BLaER1 (cell line): ENCODE measurements around the gene PTPRH.

ENCODE experiments used
- H3K27ac ChIP-seq: shearing (Covaris generic); formaldehyde crosslinking; 2 replicates; pipeline ENCODE4 v1.8.1; 2022
- H3K27me3 ChIP-seq: shearing (Covaris generic); formaldehyde crosslinking; 2 replicates; pipeline ENCODE4 v1.8.1; 2022
- H3K36me3 ChIP-seq: shearing (Covaris generic); formaldehyde crosslinking; 2 replicates; pipeline ENCODE4 v1.8.1; 2022
- H3K4me1 ChIP-seq: shearing (Covaris generic); formaldehyde crosslinking; 2 replicates; pipeline ENCODE4 v1.8.1; 2022
- H3K4me2 ChIP-seq: shearing (Covaris generic); formaldehyde crosslinking; 2 replicates; pipeline ENCODE4 v1.8.1; 2022
- H3K4me3 ChIP-seq: shearing (Covaris generic); formaldehyde crosslinking; 2 replicates; pipeline ENCODE4 v1.8.1; 2022
- H3K9ac ChIP-seq: shearing (Covaris generic); formaldehyde crosslinking; 2 replicates; pipeline ENCODE4 v1.8.1; 2022
- H3K9me3 ChIP-seq: shearing (Covaris generic); formaldehyde crosslinking; 2 replicates; pipeline ENCODE4 v1.8.1; 2022
- H4K20me1 ChIP-seq: shearing (Covaris generic); formaldehyde crosslinking; 2 replicates; pipeline ENCODE4 v1.8.1; 2022
- Cebpa-rat ChIP-seq: shearing (Covaris generic); IDR thresholded peaks from 2 replicates; pipeline ENCODE4 v1.8.1; 2022

The PTPRH gene

DNA sequence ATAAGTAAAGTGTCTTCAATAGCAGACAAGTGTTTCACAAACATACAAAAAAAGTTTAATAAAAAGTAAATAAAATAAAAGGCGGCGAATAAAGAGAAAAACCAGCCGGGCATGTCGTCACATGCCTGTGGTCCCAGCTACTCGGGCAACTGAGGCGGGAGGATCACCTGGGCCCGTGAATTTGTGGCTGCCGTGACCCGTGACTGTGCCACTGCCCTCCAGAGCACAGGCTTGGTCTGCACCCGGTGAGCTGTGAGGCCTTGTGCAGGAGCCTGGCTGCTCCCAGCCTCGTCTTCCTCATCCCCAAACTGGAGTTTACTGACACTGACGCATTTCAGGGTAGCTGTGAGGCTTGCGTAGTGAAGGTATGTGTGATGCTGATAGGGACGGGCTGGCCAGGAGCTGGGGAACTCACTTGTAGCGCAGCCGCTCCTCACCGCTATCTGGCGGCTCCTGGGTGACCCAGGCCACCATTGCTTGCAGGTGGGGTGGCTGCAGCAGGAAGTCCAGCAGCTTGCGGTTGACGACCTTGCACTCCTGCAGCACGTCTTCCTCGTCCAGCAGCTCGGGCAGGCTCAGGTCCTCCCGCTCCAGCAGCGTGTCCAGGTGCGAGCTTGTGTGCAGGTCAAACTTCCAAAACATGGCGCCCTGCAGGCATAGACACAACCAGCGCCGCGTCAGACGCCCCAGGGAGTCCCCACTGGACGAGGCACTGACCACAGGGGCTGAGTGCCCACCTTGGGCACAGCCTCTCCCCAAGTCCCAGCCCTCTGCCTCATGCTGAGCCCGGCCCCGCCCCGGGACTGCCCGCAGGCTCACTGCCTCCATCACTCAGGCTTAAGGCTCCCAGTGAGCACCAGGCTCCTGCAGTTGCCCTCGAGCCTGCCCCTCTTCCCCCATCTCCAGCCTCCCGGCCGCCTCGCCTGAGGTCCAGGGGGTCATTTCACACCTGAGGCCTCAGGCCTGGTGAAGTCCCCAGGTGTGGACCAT lies 37.5 kb upstream of the PTPRH start:
- H3K27ac ChIP-seq = 0 out of 2 replicates have a peak overlapping the region, but pooled peaks have one; percentile 19
- H3K4me1 ChIP-seq = peaks cover 51% of the 10 kb centered on the region
- TF ChIP-seq Cebpa-rat = no peak
- H3K36me3 ChIP-seq = peaks cover 88% of the 10 kb centered on the region
- H3K4me3 ChIP-seq = no peak overlapping the region
- H3K9me3 ChIP-seq = no peaks in the 10 kb centered on the region
- H4K20me1 ChIP-seq = peaks cover 100% of the 10 kb centered on the region
- no peak overlapping the region for H3K9ac ChIP-seq
- H3K27me3 ChIP-seq = no peaks in the 10 kb centered on the region
- H3K4me2 ChIP-seq = peak overlapping the region; percentile 98

DNA sequence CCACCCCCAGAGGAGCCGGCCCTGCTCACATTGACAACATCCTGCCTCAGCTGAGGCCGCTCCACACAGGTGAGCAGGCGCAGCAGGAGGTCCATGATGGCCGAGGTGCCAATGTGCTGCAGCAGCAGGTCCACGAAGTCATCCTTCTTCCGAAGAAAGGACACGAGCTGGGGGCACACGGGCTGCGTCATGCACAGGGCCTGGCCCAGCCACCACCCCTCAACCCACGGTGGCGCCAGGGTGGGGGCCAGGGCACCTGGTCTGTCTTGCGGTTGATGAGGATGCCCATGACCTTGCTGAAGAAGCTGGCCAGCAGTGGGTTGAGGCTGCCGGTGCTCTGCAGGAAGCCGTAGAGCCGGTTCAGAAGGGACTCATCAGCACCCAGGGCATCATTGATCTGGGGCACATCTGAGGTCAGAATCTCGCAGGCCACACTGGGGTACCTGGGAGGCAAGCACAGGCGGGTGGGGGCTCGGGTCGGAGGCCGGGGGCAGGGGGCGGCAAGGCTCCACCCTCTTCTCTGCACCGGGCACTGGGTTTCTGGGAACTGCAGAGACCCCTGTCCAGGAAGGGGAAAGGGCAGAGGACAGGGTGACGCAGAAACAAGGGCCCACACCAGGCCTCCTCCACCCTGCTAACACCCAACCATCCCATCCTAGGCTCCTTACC lies 36.1 kb upstream of the PTPRH start:
- Histone ChIP-seq H3K4me3 (no peak overlapping the region), H4K20me1 (peaks cover 98% of the 10 kb centered on the region), H3K4me1 (peaks cover 37% of the 10 kb centered on the region), H3K27ac (no peak overlapping the region), H3K36me3 (peaks cover 99% of the 10 kb centered on the region), H3K27me3 (no peaks in the 10 kb centered on the region), H3K9ac (no peak overlapping the region), H3K9me3 (no peaks in the 10 kb centered on the region), H3K4me2 (no peak overlapping the region)
- TF ChIP-seq Cebpa-rat = no peak

DNA sequence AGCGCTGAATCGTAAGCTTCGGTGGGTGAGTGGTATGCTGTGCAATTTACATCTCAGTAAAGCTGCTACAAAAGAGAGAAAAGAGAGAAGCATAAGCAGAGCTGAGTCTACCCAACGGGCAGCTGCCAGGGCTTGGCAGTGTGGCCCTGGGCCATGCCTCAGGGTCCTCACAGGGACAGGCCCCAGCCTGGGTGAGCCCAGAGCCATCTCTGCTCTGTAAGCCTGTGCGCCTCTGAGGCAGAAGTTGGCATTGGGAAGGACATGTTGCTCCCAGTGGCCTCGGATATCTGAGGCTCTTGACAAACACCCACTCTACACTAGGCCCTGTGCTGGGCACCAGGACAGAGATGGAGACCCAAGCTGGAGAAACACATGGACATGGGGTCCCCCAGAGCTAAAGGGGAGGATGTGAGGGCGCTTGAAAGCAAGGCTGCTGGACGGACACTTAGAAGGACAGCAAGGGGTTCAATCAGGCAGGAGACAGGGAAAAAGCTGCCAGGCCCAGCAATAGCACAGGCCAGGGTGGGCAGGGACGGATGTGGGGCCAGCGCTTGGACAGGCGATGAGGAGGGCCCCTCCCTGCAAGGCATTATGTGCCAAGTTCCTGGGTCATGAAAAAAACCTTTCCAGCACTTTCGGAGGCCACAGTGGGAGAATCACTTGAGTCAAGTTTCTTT lies 34.8 kb upstream of the PTPRH start:
- H3K4me1 ChIP-seq = peaks cover 25% of the 10 kb centered on the region
- peaks cover 99% of the 10 kb centered on the region for H3K36me3 ChIP-seq
- H3K27me3 ChIP-seq = no peaks in the 10 kb centered on the region
- H3K27ac ChIP-seq = no peak overlapping the region
- no peaks in the 10 kb centered on the region for H3K9me3 ChIP-seq
- no peak overlapping the region for H3K4me3 ChIP-seq
- H3K9ac ChIP-seq = no peak overlapping the region
- no peak for TF ChIP-seq Cebpa-rat
- no peak overlapping the region for H3K4me2 ChIP-seq
- H4K20me1 ChIP-seq = peaks cover 98% of the 10 kb centered on the region

DNA sequence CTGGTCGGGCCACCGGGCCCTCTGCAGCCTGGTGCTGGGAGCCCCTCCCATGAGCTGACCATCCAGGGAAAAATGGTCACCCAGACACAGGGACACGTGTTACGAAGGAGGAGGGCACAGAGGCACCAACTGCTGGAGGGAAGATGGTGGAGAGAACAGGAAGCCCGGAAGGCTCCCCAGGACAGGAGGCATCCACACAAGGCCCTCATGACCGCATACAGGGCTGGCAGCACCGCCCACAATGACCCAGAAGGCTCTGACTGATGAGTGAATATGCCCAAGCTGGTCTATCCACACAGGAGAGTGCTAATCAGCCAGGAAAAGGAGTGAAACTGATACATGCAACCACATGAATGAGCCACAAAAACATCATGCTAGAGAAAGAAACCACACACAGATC lies 33.2 kb upstream of the PTPRH start:
- Histone ChIP-seq H3K4me2 (no peak overlapping the region), H3K9ac (no peak overlapping the region), H3K27ac (no peak overlapping the region), H3K27me3 (no peaks in the 10 kb centered on the region), H3K4me3 (no peak overlapping the region), H3K4me1 (peaks cover 9% of the 10 kb centered on the region), H3K36me3 (peaks cover 99% of the 10 kb centered on the region), H4K20me1 (peaks cover 98% of the 10 kb centered on the region), H3K9me3 (no peaks in the 10 kb centered on the region)
- no peak for TF ChIP-seq Cebpa-rat

DNA sequence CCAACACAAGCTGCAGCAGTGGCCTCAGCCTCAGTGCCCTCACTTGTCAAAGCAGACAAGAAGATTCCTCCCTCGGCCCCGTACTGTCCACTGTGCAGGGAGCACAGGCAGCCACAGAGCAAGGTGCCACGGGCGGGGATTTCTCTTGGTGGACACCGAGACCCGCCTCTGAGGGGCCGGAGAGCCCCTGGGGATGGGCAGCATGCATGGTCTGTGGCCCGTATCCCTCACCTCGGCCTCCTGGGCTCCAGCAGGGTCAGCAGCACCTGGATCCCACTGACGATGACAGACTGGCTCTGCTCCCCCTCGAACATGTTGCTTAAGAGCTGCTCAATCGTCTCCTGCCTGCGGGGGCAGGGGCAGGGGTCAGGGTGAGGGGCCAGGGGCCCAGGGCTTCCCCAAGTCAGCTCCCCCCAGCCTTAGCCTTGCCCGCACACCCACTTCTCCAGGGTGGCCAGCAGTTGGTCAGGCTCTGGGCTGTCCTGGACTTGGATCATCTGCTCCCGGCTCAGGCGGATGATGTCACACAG lies 32.7 kb upstream of the PTPRH start:
- no peak overlapping the region for H3K27ac ChIP-seq
- H3K4me3 ChIP-seq = no peak overlapping the region
- H3K4me1 ChIP-seq = peaks cover 4% of the 10 kb centered on the region
- H3K9me3 ChIP-seq = no peaks in the 10 kb centered on the region
- H3K9ac ChIP-seq = no peak overlapping the region
- no peak for TF ChIP-seq Cebpa-rat
- H3K27me3 ChIP-seq = no peaks in the 10 kb centered on the region
- H4K20me1 ChIP-seq = peaks cover 98% of the 10 kb centered on the region
- H3K4me2 ChIP-seq = no peak overlapping the region
- peaks cover 99% of the 10 kb centered on the region for H3K36me3 ChIP-seq

DNA sequence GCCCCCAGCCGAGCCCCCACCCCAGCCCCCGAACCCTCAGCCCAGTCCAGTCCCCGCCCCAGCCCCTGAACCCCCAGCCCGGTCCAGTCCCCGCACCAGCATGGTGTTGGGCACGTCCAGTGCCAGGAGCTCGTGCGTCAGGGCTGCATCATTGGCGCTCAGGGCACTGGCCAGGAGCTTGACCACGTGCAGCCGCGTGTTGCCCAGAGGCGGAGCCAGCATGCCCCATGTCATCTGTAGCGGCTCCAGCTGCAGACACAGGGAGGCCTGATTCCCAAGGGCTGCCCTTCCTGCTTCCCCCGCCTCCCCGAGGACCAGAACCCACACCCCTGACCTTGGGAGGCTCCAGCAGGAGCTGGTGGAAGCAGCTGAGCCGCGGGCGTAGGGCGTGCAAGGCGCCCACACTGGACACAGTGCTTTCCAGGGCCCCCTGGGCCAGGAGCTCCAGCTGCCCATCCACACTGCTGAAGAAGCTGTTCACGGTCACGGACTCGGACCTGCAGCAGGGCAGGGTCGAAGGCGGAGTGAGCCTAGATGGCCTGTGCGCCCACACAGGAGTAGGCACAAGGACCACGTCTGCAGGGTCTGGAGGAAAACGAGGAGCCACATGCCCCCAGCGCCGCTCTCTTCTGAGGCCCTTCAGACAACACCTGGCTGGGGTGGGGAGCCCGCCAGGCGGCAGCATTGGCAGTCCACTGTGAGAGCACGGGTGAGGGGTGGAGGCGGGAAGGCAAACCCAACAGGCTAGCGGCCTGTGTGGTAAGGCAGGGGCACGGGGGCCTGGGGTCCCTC lies 32.0 kb upstream of the PTPRH start:
- Histone ChIP-seq H3K27ac (no peak overlapping the region), H3K4me1 (no peaks in the 10 kb centered on the region), H3K36me3 (peaks cover 99% of the 10 kb centered on the region), H3K4me2 (no peak overlapping the region), H3K27me3 (no peaks in the 10 kb centered on the region), H3K4me3 (no peak overlapping the region), H4K20me1 (peaks cover 98% of the 10 kb centered on the region), H3K9me3 (no peaks in the 10 kb centered on the region), H3K9ac (no peak overlapping the region)
- no peak for TF ChIP-seq Cebpa-rat

DNA sequence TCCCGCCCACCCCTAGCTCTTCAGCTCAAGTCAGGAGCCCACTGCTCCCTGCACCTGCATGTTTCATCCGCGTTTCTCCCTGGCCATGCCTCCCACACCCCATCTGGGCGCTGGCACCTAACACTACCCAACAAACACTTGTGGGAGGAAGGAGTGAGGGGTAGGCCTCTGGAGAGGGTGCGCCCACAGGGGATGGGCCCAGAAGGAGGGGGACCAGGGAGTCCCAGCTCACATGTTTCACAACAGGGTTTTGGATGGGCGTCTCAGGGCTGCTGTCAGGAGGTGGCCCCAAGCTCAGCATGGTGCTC lies 31.4 kb upstream of the PTPRH start:
- no peak for TF ChIP-seq Cebpa-rat
- Histone ChIP-seq H3K9ac (no peak overlapping the region), H3K9me3 (no peaks in the 10 kb centered on the region), H3K4me3 (no peak overlapping the region), H3K27ac (no peak overlapping the region), H3K4me1 (no peaks in the 10 kb centered on the region), H3K36me3 (peaks cover 99% of the 10 kb centered on the region), H3K27me3 (no peaks in the 10 kb centered on the region), H3K4me2 (no peak overlapping the region), H4K20me1 (peaks cover 98% of the 10 kb centered on the region)

DNA sequence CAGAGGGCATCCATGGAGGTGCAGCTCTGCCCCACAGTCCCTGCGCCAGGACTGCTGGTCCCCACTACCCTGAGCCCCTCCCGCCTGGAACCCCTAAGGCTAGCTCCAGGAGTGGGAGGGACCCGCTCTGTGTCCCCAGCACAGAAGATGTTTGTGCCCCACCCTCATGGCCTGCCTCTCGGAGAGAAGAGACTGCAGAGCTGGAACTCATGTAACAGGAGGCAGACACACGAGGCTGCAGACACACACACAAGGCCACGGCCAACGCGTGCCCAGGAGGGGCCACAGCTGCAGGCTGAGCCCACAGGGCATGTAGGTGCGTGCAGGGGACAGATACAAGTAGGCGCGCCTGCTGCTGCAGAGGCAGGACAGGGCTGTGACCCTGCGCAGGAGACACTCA lies 29.7 kb upstream of the PTPRH start:
- no peak overlapping the region for H3K9ac ChIP-seq
- no peaks in the 10 kb centered on the region for H3K9me3 ChIP-seq
- no peak overlapping the region for H3K4me2 ChIP-seq
- H3K4me1 ChIP-seq = no peaks in the 10 kb centered on the region
- H3K27me3 ChIP-seq = no peaks in the 10 kb centered on the region
- H3K27ac ChIP-seq = no peak overlapping the region
- peaks cover 99% of the 10 kb centered on the region for H3K36me3 ChIP-seq
- no peak for TF ChIP-seq Cebpa-rat
- no peak overlapping the region for H3K4me3 ChIP-seq
- H4K20me1 ChIP-seq = peaks cover 98% of the 10 kb centered on the region

DNA sequence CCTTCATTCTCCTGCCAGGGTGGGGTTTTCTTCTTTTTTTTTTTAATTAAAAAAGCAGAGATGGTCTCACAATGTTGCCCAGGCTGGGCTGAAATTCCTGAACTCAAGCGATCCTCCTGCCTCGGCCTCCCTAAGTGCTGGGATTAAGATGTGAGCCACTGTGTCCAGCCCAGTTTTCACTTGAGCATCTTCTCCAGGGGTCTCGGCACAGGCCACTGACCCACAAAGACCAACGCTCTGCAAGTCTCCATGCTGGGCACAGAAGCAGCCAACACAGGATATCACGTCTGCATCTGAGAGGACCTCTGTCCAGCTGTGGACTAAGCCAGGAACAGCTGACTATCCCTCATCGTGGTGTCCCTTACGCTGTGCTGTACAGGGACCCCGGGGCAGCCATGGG lies 28.7 kb upstream of the PTPRH start:
- peaks cover 98% of the 10 kb centered on the region for H4K20me1 ChIP-seq
- no peak overlapping the region for H3K4me2 ChIP-seq
- H3K36me3 ChIP-seq = peaks cover 99% of the 10 kb centered on the region
- no peaks in the 10 kb centered on the region for H3K4me1 ChIP-seq
- no peaks in the 10 kb centered on the region for H3K27me3 ChIP-seq
- H3K27ac ChIP-seq = no peak overlapping the region
- TF ChIP-seq Cebpa-rat = no peak
- H3K9me3 ChIP-seq = no peaks in the 10 kb centered on the region
- H3K9ac ChIP-seq = no peak overlapping the region
- H3K4me3 ChIP-seq = no peak overlapping the region
